ENCODE results near the gene DNAJC5. TPM values are rescaled to one million over a fixed set of nuclear protein-coding genes. Genes with fewer than 3 reads are reported as not detected.

Gene DNAJC5
- total and polyA plus RNA-seq, 2 of the 8 experiments (the other 6 are each of a cell fraction or from before 2014, with no cell fraction given) = 19.2 to 31.2 TPM

DNA sequence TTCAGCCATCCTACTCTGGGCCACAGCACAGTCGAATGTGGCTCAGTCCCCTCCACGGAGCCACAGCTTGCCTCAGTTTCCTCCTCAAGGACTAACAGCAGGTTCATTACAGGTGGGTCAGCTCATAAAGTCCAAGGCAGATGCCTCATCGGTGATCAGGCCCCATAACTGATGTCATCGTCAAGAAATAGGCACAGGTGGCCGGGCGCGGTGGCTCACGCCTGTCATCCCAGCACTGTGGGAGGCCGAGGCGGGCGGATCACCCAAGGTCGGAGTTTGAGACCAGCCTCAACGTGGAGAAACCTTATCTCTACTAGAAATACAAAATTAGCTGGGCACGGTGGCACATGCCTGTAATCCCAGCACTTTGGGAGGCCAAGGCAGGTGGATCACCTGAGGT, 57.8 kb downstream of the DNAJC5 start:
- H2BK120ac ChIP-seq (replicated peaks; ENCODE audit: low read depth, low read length) = no peak overlapping the region
- peaks cover 17 to 71% of the 10 kb centered on the region in 2 experiments; a peak in 3 of 4 replicates for H3K79me2 ChIP-seq (ENCODE audit: control insufficient read depth in 1 of 2, insufficient read depth in 2 of 2, low read length in 2 of 2)
- WGBS, 2 experiments (ENCODE audit: extremely low coverage in 1 of 2, insufficient coverage in 1 of 2, insufficient read length in 1 of 2, insufficient replicate concordance in 2 of 2, low coverage in 1 of 2, low lambda C conversion rate in 2 of 2, missing lambda C conversion rate in 1 of 2) = 94% methylated on average over 14 of the region's 14 CpGs; no CpG with 5 or more reads in 1 of the 2 experiments
- no peak overlapping the region for H2BK15ac ChIP-seq (ENCODE audit: low read length)
- FAIRE-seq (no peak), DNase-seq (ENCODE audit: low read depth in 1 of 2, low spot score in 2 of 2) (no peak)
- H3K4me3 ChIP-seq (ENCODE audit: extremely low read depth in 1 of 4, insufficient read depth in 2 of 4, low read depth in 3 of 4, low read length in 4 of 4) = no peak overlapping the region
- no peak overlapping the region for H3K23ac ChIP-seq (ENCODE audit: insufficient read length)
- peaks cover 8% of the 10 kb centered on the region; the same call in 1 of the 2 replicates for H3K23me2 ChIP-seq (ENCODE audit: low read depth, low read length)
- H2AK5ac ChIP-seq (ENCODE audit: low read depth, low read length) = no peak overlapping the region
- no peak overlapping the region for H3K18ac ChIP-seq (ENCODE audit: extremely low read depth, low read length)
- H3K79me1 ChIP-seq (ENCODE audit: low read depth, low read length) = peaks cover 34% of the 10 kb centered on the region
- ChIA-PET POLR2A (ENCODE audit: partially characterized antibody) (interaction anchor here (1.0 to 2.9 kb wide), 5 partner anchors 10 to 88 kb away, joined by 3 to 15 read pairs (median 9); partner anchors contain the start of gene TPD52L2), CTCF (ENCODE audit: partially characterized antibody) (interaction anchor here (1.3 to 2.6 kb wide), 6 partner anchors 11 to 237 kb away, joined by 3 to 13 read pairs (median 7); partner anchors contain the start of gene PRPF6)
- no peak overlapping the region for H3K56ac ChIP-seq (replicated peaks; ENCODE audit: insufficient read length, low read depth, low read length)
- no peak overlapping the region for H3K14ac ChIP-seq (ENCODE audit: insufficient read length)
- H4K8ac ChIP-seq (ENCODE audit: extremely low read depth, insufficient read depth, low read length) = no peak overlapping the region; the same call in 1 of the 2 replicates
- peaks cover 0 to 17% (median 16%) of the 10 kb centered on the region in 4 experiments; a peak in 6 of 7 replicates for H3K4me1 ChIP-seq (replicated peaks in 1 of 4; ENCODE audit: control insufficient read depth in 3 of 4, insufficient read depth in 4 of 4, low read length in 3 of 4)
- H2BK5ac ChIP-seq (ENCODE audit: low read depth, low read length) = no peak overlapping the region
- no peak overlapping the region for H3K4ac ChIP-seq (replicated peaks; ENCODE audit: insufficient read length, low read depth, low read length)
- no peak overlapping the region for H3K27ac ChIP-seq (ENCODE audit: low read depth, low read length)
- H3K27me3 ChIP-seq (replicated peaks in 1 of 4; ENCODE audit: control insufficient read depth in 3 of 4, extremely low read depth in 1 of 4, insufficient read depth in 3 of 4, low read length in 3 of 4) = no peaks in the 10 kb centered on the region
- H2BK20ac ChIP-seq (ENCODE audit: low read length) = no peak overlapping the region
- H2AFZ ChIP-seq (ENCODE audit: low read length) = no peak overlapping the region
- peaks cover 0 to 2% (median 0%) of the 10 kb centered on the region in 4 experiments; a peak in 1 of 8 replicates for H3K36me3 ChIP-seq (ENCODE audit: control insufficient read depth in 2 of 4, insufficient read depth in 4 of 4, low read length in 3 of 4)
- H4K91ac ChIP-seq (replicated peaks; ENCODE audit: insufficient read length, low read length) = no peak overlapping the region
- H3K4me2 ChIP-seq (ENCODE audit: insufficient read depth in 1 of 2, low read depth in 2 of 2, low read length in 2 of 2) = no peak overlapping the region
- no peaks in the 10 kb centered on the region for H3K9me3 ChIP-seq (ENCODE audit: insufficient read depth in 2 of 2, low read depth in 1 of 2, low read length in 1 of 2)
- H4K5ac ChIP-seq (ENCODE audit: insufficient read length, low read depth, low read length) = no peak overlapping the region
- H4K20me1 ChIP-seq (replicated peaks in 1 of 2; ENCODE audit: control insufficient read depth in 1 of 2, insufficient read depth in 2 of 2, low read length in 2 of 2) = peaks cover 30 to 45% of the 10 kb centered on the region in 2 experiments
- no peak overlapping the region for H2BK12ac ChIP-seq (ENCODE audit: low read depth, low read length)
- TF ChIP-seq SP4 (IDR thresholded peaks at IDR 0.05; ENCODE audit: low read length) (no peak), SP2 (IDR thresholded peaks at IDR 0.05; ENCODE audit: low read length) (no peak), TBP (IDR thresholded peaks at IDR 0.05; ENCODE audit: low read depth, low read length) (no peak)
- H3K9ac ChIP-seq (replicated peaks in 1 of 4; ENCODE audit: extremely low read depth in 1 of 4, low read depth in 3 of 4, low read length in 3 of 4) = no peak overlapping the region

All from H1 (cell line).